Fibroblast of lung (primary cell): Measurements from ENCODE around the gene SPATA33. TPM values are rescaled to one million over a fixed set of nuclear protein-coding genes. Genes with fewer than 3 reads are reported as not detected.
A peak's percentile ranks its signal among the peaks of the same experiment; 100 is the strongest.

Experiments
- DNase-seq, 2 donors: peaks; one replicate each; pipeline versions ENCODE4 v3.0.0 to v3.0.0-alpha.2; 2010; ENCODE audit warnings: low read depth in 2 of 2
- H2AFZ ChIP-seq: 2 replicates; pipeline ENCODE4 v1.5.1; 2012; ENCODE audit warnings: low read length, control low read depth, inconsistent platforms
- H3K27ac ChIP-seq: 2 replicates; pipeline ENCODE4 v1.5.1; 2011; ENCODE audit warnings: low read length, control low read depth; ENCODE audit not compliant: insufficient read depth
- H3K27me3 ChIP-seq: 2 replicates; pipeline ENCODE4 v1.5.1; 2011; ENCODE audit warnings: mild to moderate bottlenecking, low read length; ENCODE audit not compliant: control insufficient read depth, insufficient read depth
- H3K36me3 ChIP-seq: 2 replicates; pipeline ENCODE4 v1.5.1; 2011; ENCODE audit warnings: low read length; ENCODE audit not compliant: control insufficient read depth, insufficient read depth
- H3K4me1 ChIP-seq: 2 replicates; pipeline ENCODE4 v1.5.1; 2011; ENCODE audit warnings: low read length; ENCODE audit not compliant: control insufficient read depth, insufficient read depth; ENCODE audit errors: extremely low read depth
- H3K4me2 ChIP-seq: 2 replicates; pipeline ENCODE4 v1.5.1; 2011; ENCODE audit warnings: low read length, control low read depth; ENCODE audit not compliant: insufficient read depth; ENCODE audit errors: extremely low read depth
- H3K4me3 ChIP-seq, 4 experiments: fragments of 200-600 bp in 1 of 4; sonication (generic) in 1 of 4; replicated peaks in 1 of 4; 2 replicates each; pipeline ENCODE4 v1.5.1; 2011 to 2016; ENCODE audit warnings: low read length in 4 of 4, low read depth in 3 of 4, mild to moderate bottlenecking in 3 of 4, control low read depth in 2 of 4, inconsistent platforms in 1 of 4, mixed read lengths in 1 of 4; ENCODE audit not compliant: insufficient read depth in 1 of 4; ENCODE audit errors: control extremely low read depth in 1 of 4
- H3K79me2 ChIP-seq: 2 replicates; pipeline ENCODE4 v1.5.1; 2012; ENCODE audit warnings: mild to moderate bottlenecking, low read length, inconsistent platforms; ENCODE audit not compliant: control insufficient read depth, insufficient read depth
- H3K9ac ChIP-seq: 2 replicates; pipeline ENCODE4 v1.5.1; 2011; ENCODE audit warnings: mild to moderate bottlenecking, low read length, control low read depth; ENCODE audit not compliant: insufficient read depth
- H3K9me3 ChIP-seq: 2 replicates; pipeline ENCODE4 v1.5.1; 2012; ENCODE audit warnings: low read depth, low read length; ENCODE audit not compliant: control insufficient read depth, insufficient read depth
- H4K20me1 ChIP-seq: 2 replicates; pipeline ENCODE4 v1.5.1; 2011; ENCODE audit warnings: low read length; ENCODE audit not compliant: control insufficient read depth, insufficient read depth; ENCODE audit errors: extremely low read depth
- CTCF ChIP-seq, 2 donors: IDR thresholded peaks in 1 of 2; conservative IDR thresholded peaks in 1 of 2; 1 replicate in 1 of 2; 2 replicates in 1 of 2; pipeline ENCODE4 v1.5.1; 2011 to 2012; ENCODE audit warnings: low read length in 2 of 2, control low read depth in 1 of 2, inconsistent platforms in 1 of 2, low read depth in 1 of 2, mild to moderate bottlenecking in 1 of 2
- EZH2 ChIP-seq: IDR thresholded peaks from 2 replicates; pipeline ENCODE4 v1.5.1; 2012; ENCODE audit warnings: low read length, control low read depth, mild to moderate bottlenecking; ENCODE audit errors: missing control alignments
- polyA plus RNA-seq, 2 donors: library from polyadenylated mRNA; depleted of rRNA in 1 of 2; stranded (reverse) in 1 of 2; unstranded in 1 of 2; fragments of >200 nt; gene quantifications; 2 replicates each; pipeline ENCODE4 v1.2.1, GENCODE V29; 2011 to 2012; ENCODE audit warnings: missing spikeins in 1 of 2
- total RNA-seq: library from RNA; depleted of rRNA; stranded (reverse); fragments of >200 nt; gene quantifications from 2 replicates; pipeline ENCODE4 v1.2.1, GENCODE V29; 2014

SPATA33 gene
- total and polyA plus RNA-seq, 2 donors (not counting 1 experiment from before 2014, with no cell fraction given), result 2.0 to 2.8 TPM

GRCh38 chr16:89711601-89712273 is 54.1 kb downstream of the SPATA33 start:
- H3K27me3 ChIP-seq, result no peaks in the 10 kb centered on the region
- H3K4me1 ChIP-seq, result no peaks in the 10 kb centered on the region
- no peaks in the 10 kb centered on the region for H4K20me1 ChIP-seq
- H3K9ac ChIP-seq, result peak overlapping the region; percentile 53
- no peak overlapping the region for H2AFZ ChIP-seq
- peak overlapping the region; percentile 69 for H3K4me2 ChIP-seq
- no peak for TF ChIP-seq EZH2
- TF ChIP-seq CTCF (conservative IDR thresholded peaks at IDR 0.05 in 1 of 2, IDR thresholded peaks at IDR 0.05 in 1 of 2; ENCODE audit: low read depth in 1 of 2, low read length in 2 of 2), result no peak
- DNase-seq, result peak; percentile 30 to 71
- H3K9me3 ChIP-seq, result no peaks in the 10 kb centered on the region
- no peaks in the 10 kb centered on the region for H3K79me2 ChIP-seq
- peak overlapping the region; percentile 47 to 54 (median 51) for H3K4me3 ChIP-seq
- peak overlapping the region; percentile 27 for H3K27ac ChIP-seq
- H3K36me3 ChIP-seq, result peaks cover 4% of the 10 kb centered on the region

DNA sequence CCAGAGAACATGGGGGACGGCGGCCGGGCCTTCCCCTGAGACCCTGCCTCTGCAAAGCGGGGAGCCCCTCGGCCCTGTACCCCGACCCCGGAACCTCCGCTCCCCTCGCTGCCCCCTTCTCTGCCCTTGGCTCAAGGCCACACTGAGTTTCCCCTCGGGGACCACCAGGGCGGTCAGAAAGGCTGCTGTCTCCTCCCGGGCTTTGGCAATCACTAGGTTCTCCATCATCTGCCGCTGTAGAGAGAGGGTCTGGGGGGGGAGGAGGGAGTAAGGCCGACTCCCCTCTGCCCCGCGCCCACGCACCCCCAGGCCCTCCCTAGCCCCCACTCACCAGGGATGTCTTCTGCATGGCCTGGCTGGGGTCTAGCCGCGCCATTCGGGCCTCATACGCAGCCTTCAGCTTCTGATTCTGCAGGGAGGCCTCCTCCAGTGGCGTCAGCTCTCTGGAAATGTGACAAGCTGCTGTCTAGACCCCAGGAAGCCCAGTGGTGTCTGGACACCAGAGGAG is 54.7 kb downstream of the SPATA33 start:
- H3K27ac ChIP-seq, result peak overlapping the region; percentile 27
- no peak overlapping the region for H2AFZ ChIP-seq
- peaks cover 4% of the 10 kb centered on the region for H3K36me3 ChIP-seq
- TF ChIP-seq EZH2 (no peak), CTCF (conservative IDR thresholded peaks at IDR 0.05 in 1 of 2, IDR thresholded peaks at IDR 0.05 in 1 of 2; ENCODE audit: low read depth in 1 of 2, low read length in 2 of 2) (no peak)
- H3K79me2 ChIP-seq, result no peaks in the 10 kb centered on the region
- H3K9ac ChIP-seq, result peak overlapping the region; percentile 53
- no peaks in the 10 kb centered on the region for H3K27me3 ChIP-seq
- no peaks in the 10 kb centered on the region for H4K20me1 ChIP-seq
- H3K4me2 ChIP-seq, result peak overlapping the region; percentile 69
- peak; percentile 17 to 21 for DNase-seq
- H3K9me3 ChIP-seq, result no peaks in the 10 kb centered on the region
- peak overlapping the region; percentile 47 to 54 (median 51) for H3K4me3 ChIP-seq
- no peaks in the 10 kb centered on the region for H3K4me1 ChIP-seq

DNA sequence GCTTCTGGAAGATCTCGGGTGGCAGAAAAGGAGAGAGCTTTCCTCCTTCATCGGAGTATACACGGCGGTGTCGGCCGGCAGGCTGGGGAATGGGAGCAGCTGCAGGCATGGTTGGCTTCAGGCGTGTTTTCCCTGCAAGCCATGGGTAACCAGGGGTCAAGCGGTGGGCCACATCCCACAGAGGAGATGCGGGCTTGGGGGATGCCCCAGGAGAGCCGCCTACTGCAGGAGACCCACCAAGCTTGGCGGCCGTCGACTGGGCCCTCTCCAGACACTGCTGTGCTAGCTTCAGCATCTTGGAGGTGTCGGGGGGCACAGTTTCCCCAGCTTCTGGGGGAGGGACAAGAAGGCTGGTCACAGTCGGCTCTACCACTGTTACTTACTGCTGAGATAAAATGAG is 58.9 kb downstream of the SPATA33 start:
- Histone ChIP-seq H3K9ac (no peak overlapping the region), H3K4me1 (peaks cover 12% of the 10 kb centered on the region), H3K27ac (no peak overlapping the region), H3K9me3 (no peaks in the 10 kb centered on the region), H4K20me1 (no peaks in the 10 kb centered on the region), H3K36me3 (peaks cover 4% of the 10 kb centered on the region), H2AFZ (no peak overlapping the region), H3K4me3 (no peak overlapping the region), H3K79me2 (peaks cover 5% of the 10 kb centered on the region), H3K4me2 (no peak overlapping the region), H3K27me3 (no peaks in the 10 kb centered on the region)
- DNase-seq, result no peak
- TF ChIP-seq CTCF (conservative IDR thresholded peaks at IDR 0.05 in 1 of 2, IDR thresholded peaks at IDR 0.05 in 1 of 2; ENCODE audit: low read depth in 1 of 2, low read length in 2 of 2), result no peak
- no peak for TF ChIP-seq EZH2
